ENCODE results near the gene CPPED1. TPM values are rescaled to one million over a fixed set of nuclear protein-coding genes. Genes with fewer than 3 reads are reported as not detected.

Gene CPPED1
- polyA plus RNA-seq, 3 donors, result 23.3 to 29.4 (median 25.7) TPM

GRCh38 chr16:12653820-12654392 is 149.8 kb downstream of the CPPED1 start:
- DNase-seq (ENCODE audit: low read depth in 3 of 3, low spot score in 2 of 3), result no peak

GRCh38 chr16:12652924-12653323 is 150.8 kb downstream of the CPPED1 start:
- DNase-seq (ENCODE audit: low read depth in 3 of 3, low spot score in 2 of 3), result no peak

- no peak for DNase-seq (ENCODE audit: low read depth in 3 of 3, low spot score in 2 of 3)
Measured at GRCh38 chr16:12651765-12652512, 151.7 kb downstream of the CPPED1 start.

GRCh38 chr16:12649356-12649755 is 154.3 kb downstream of the CPPED1 start:
- DNase-seq (ENCODE audit: low read depth in 3 of 3, low spot score in 2 of 3), result no peak

- DNase-seq (ENCODE audit: low read depth in 3 of 3, low spot score in 2 of 3), result no peak
Measured at GRCh38 chr16:12646490-12647274, 157.0 kb downstream of the CPPED1 start.

GRCh38 chr16:12646098-12646489 is 157.6 kb downstream of the CPPED1 start:
- no peak for DNase-seq (ENCODE audit: low read depth in 3 of 3, low spot score in 2 of 3)

GRCh38 chr16:12643034-12643455 is 160.6 kb downstream of the CPPED1 start:
- DNase-seq (ENCODE audit: low read depth in 3 of 3, low spot score in 2 of 3), result no peak

- DNase-seq (ENCODE audit: low read depth in 3 of 3, low spot score in 2 of 3), result no peak
Measured at GRCh38 chr16:12639044-12639443, 164.6 kb downstream of the CPPED1 start.

- DNase-seq (ENCODE audit: low read depth in 3 of 3, low spot score in 2 of 3), result no peak
Measured at GRCh38 chr16:12637002-12637401, 166.7 kb downstream of the CPPED1 start.

GRCh38 chr16:12629271-12629670 is 174.4 kb downstream of the CPPED1 start:
- DNase-seq (ENCODE audit: low read depth in 3 of 3, low spot score in 2 of 3), result no peak

- no peak for DNase-seq (ENCODE audit: low read depth in 3 of 3, low spot score in 2 of 3)
Measured at GRCh38 chr16:12628536-12628935, 175.2 kb downstream of the CPPED1 start.

GRCh38 chr16:12627394-12627793 is 176.3 kb downstream of the CPPED1 start:
- no peak for DNase-seq (ENCODE audit: low read depth in 3 of 3, low spot score in 2 of 3)

- no peak for DNase-seq (ENCODE audit: low read depth in 3 of 3, low spot score in 2 of 3)
Measured at GRCh38 chr16:12626411-12626810, 177.3 kb downstream of the CPPED1 start.

- DNase-seq (ENCODE audit: low read depth in 3 of 3, low spot score in 2 of 3), result no peak
Measured at GRCh38 chr16:12625716-12626115, 178.0 kb downstream of the CPPED1 start.

- no peak for DNase-seq (ENCODE audit: low read depth in 3 of 3, low spot score in 2 of 3)
Measured at GRCh38 chr16:12625068-12625467, 178.6 kb downstream of the CPPED1 start.

GRCh38 chr16:12620150-12620549 is 183.5 kb downstream of the CPPED1 start:
- DNase-seq (ENCODE audit: low read depth in 3 of 3, low spot score in 2 of 3), result no peak

GRCh38 chr16:12618515-12618914 is 185.2 kb downstream of the CPPED1 start:
- DNase-seq (ENCODE audit: low read depth in 3 of 3, low spot score in 2 of 3), result peak in 2 of 3 donors; percentile 19 to 20

- DNase-seq (ENCODE audit: low read depth in 3 of 3, low spot score in 2 of 3), result no peak
Measured at GRCh38 chr16:12617401-12617819, 186.3 kb downstream of the CPPED1 start.

GRCh38 chr16:12614662-12615278 is 188.9 kb downstream of the CPPED1 start:
- no peak for DNase-seq (ENCODE audit: low read depth in 3 of 3, low spot score in 2 of 3)

- DNase-seq (ENCODE audit: low read depth in 3 of 3, low spot score in 2 of 3), result no peak
Measured at GRCh38 chr16:12613992-12614661, 189.6 kb downstream of the CPPED1 start.

Data from right renal cortex interstitium (tissue), 3 donors.